Upper lobe of left lung (tissue), 6 donors: ENCODE measurements around the gene ACOXL. TPM values are rescaled to one million over a fixed set of nuclear protein-coding genes. Genes with fewer than 3 reads are reported as not detected.

Experiments
- ATAC-seq, 2 donors: fragments of 200-7000 bp; cut with Tn5 transposase; one replicate each; pipeline ENCODE4 v1.9.1; 2022; ENCODE audit warnings: mild to moderate bottlenecking in 2 of 2, moderate library complexity in 2 of 2; ENCODE audit not compliant: low FRiP score in 2 of 2
- DNase-seq, 2 donors: peaks; one replicate each; pipeline ENCODE4 v3.0.0-alpha.2; 2019 to 2020
- H3K27ac ChIP-seq, 4 donors: fragments of 200-600 bp; sonication (generic); one replicate each; pipeline ENCODE4 v1.5.1; 2016 to 2019
- H3K27me3 ChIP-seq, 4 donors: fragments of 200-600 bp; sonication (generic); one replicate each; pipeline ENCODE4 v1.5.1; 2017 to 2019
- H3K36me3 ChIP-seq, 4 donors: fragments of 200-600 bp; sonication (generic); one replicate each; pipeline ENCODE4 v1.5.1; 2016 to 2019
- H3K4me1 ChIP-seq, 4 donors: fragments of 200-600 bp; sonication (generic); one replicate each; pipeline ENCODE4 v1.5.1; 2018 to 2019
- H3K4me3 ChIP-seq, 4 donors: fragments of 200-600 bp; sonication (generic); one replicate each; pipeline ENCODE4 v1.5.1; 2017 to 2019; ENCODE audit warnings: mild to moderate bottlenecking in 2 of 4, moderate library complexity in 1 of 4
- H3K9me3 ChIP-seq, 4 donors: fragments of 200-600 bp; sonication (generic); one replicate each; pipeline ENCODE4 v1.5.1; 2018 to 2019
- CTCF ChIP-seq, 6 experiments: fragments of 450-650 bp in 4 of 6; fragments of 200-600 bp in 2 of 6; sonication (generic) in 2 of 6; IDR thresholded peaks; one replicate each; pipeline ENCODE4 v1.5.1; 2016 to 2019; ENCODE audit warnings: antibody characterized with exemption in 6 of 6
- EP300 ChIP-seq, 4 donors: sonication (generic); formaldehyde crosslinking; IDR thresholded peaks; one replicate each; pipeline ENCODE4 v1.5.1; 2017; ENCODE audit warnings: antibody characterized with exemption in 4 of 4, control low read depth in 2 of 4
- POLR2A ChIP-seq, 4 donors: fragments of 450-650 bp; IDR thresholded peaks; one replicate each; pipeline ENCODE4 v1.5.1; 2016 to 2017; ENCODE audit warnings: antibody characterized with exemption in 4 of 4, mild to moderate bottlenecking in 2 of 4
- POLR2AphosphoS5 ChIP-seq, 2 donors: sonication (generic); formaldehyde crosslinking; IDR thresholded peaks; one replicate each; pipeline ENCODE4 v1.5.1; 2017; ENCODE audit warnings: antibody characterized with exemption in 2 of 2
- WGBS, 2 donors: methylation state at CpG; one replicate each; pipeline ENCODE4 v1.1.5; 2017 to 2018; 5-methylcytosine and 5-hydroxymethylcytosine counted together
- total RNA-seq, 6 donors: library from RNA; depleted of rRNA in 4 of 6; stranded (reverse); fragments of >200 nt in 4 of 6; gene quantifications; one replicate each; pipeline versions ENCODE4 v1.1.0 to v1.2.1, GENCODE V29; 2016 to 2021
- donor health status: DM: no; HTN: no; CAD: no; lungs with moderate emphysema.
- donor health status: DM: no; HTN: yes; CAD: no; lungs with severe emphysema.

Gene ACOXL
- total RNA-seq, 6 donors from 2014 or later = 30.2 to 128 (median 38.0) TPM

- Histone ChIP-seq H3K9me3 (no peaks in the 10 kb centered on the region), H3K27ac (no peak overlapping the region), H3K27me3 (no peaks in the 10 kb centered on the region), H3K4me1 (no peaks in the 10 kb centered on the region), H3K36me3 (no peaks in the 10 kb centered on the region), H3K4me3 (no peak overlapping the region)
- 88 to 94% methylated on average over 4 to 5 of the region's 5 CpGs for WGBS, 2 donors
- TF ChIP-seq POLR2AphosphoS5 (IDR thresholded peaks at IDR 0.05) (no peak), CTCF (IDR thresholded peaks at IDR 0.05) (no peak), POLR2A (IDR thresholded peaks at IDR 0.05) (no peak), EP300 (IDR thresholded peaks at IDR 0.05) (no peak)
- no peak for ATAC-seq
- DNase-seq = no peak
Measured at GRCh38 chr2:111053825-111054515, 321.6 kb downstream of the ACOXL start.

GRCh38 chr2:111054791-111055691, 322.7 kb downstream of the ACOXL start:
- no peaks in the 10 kb centered on the region for H3K9me3 ChIP-seq
- TF ChIP-seq EP300 (IDR thresholded peaks at IDR 0.05) = no peak
- TF ChIP-seq CTCF (IDR thresholded peaks at IDR 0.05) = no peak
- TF ChIP-seq POLR2A (IDR thresholded peaks at IDR 0.05) = no peak
- TF ChIP-seq POLR2AphosphoS5 (IDR thresholded peaks at IDR 0.05) = no peak
- 75 to 78% methylated on average over 8 of the region's 8 CpGs for WGBS, 2 donors
- no peak overlapping the region for H3K4me3 ChIP-seq
- DNase-seq (no peak), ATAC-seq (peak in 1 of 2 donors; percentile 13)
- H3K27me3 ChIP-seq = no peaks in the 10 kb centered on the region
- no peaks in the 10 kb centered on the region for H3K36me3 ChIP-seq
- no peaks in the 10 kb centered on the region for H3K4me1 ChIP-seq
- H3K27ac ChIP-seq = no peak overlapping the region

DNA sequence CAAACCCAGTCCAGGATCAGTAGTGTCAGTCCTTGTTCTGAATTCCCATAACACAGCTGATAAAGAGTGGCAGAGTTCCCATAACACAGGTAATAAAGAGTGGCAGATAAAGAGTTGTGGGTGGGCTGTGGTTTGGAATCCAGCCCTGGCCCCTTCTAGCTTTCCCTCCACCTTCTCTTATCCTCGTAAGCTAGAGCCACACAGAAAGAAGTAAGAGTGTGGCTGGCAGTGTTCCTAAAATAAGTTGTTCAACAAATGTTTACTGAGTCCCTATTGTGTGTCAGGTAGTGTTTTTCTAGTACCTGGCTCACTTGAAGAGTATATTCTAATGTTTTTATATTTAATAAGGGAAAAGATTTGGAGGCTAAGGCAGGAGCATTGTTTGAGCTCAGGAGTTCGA, 323.4 kb downstream of the ACOXL start:
- Histone ChIP-seq H3K9me3 (no peaks in the 10 kb centered on the region), H3K4me3 (no peak overlapping the region), H3K4me1 (no peaks in the 10 kb centered on the region), H3K27me3 (no peaks in the 10 kb centered on the region), H3K36me3 (no peaks in the 10 kb centered on the region), H3K27ac (no peak overlapping the region)
- TF ChIP-seq EP300 (IDR thresholded peaks at IDR 0.05) (no peak), CTCF (IDR thresholded peaks at IDR 0.05) (no peak), POLR2A (IDR thresholded peaks at IDR 0.05) (no peak), POLR2AphosphoS5 (IDR thresholded peaks at IDR 0.05) (no peak)
- WGBS, 2 donors = 56 to 74% methylated on average over 2 of the region's 2 CpGs
- DNase-seq (no peak), ATAC-seq (no peak)

GRCh38 chr2:111057045-111057444, 324.7 kb downstream of the ACOXL start:
- no peaks in the 10 kb centered on the region for H3K27me3 ChIP-seq
- no peaks in the 10 kb centered on the region for H3K36me3 ChIP-seq
- H3K27ac ChIP-seq = no peak overlapping the region
- H3K9me3 ChIP-seq = no peaks in the 10 kb centered on the region
- WGBS, 2 donors = 89% methylated on average over 5 of the region's 5 CpGs
- no peak for TF ChIP-seq POLR2A (IDR thresholded peaks at IDR 0.05)
- TF ChIP-seq POLR2AphosphoS5 (IDR thresholded peaks at IDR 0.05) = no peak
- no peak for TF ChIP-seq CTCF (IDR thresholded peaks at IDR 0.05)
- no peak for TF ChIP-seq EP300 (IDR thresholded peaks at IDR 0.05)
- no peaks in the 10 kb centered on the region for H3K4me1 ChIP-seq
- DNase-seq = no peak
- ATAC-seq = no peak
- no peak overlapping the region for H3K4me3 ChIP-seq
